GM19025 (cell line): ENCODE measurements around the gene FAM50B.

Experiments
- ATAC-seq: cut with Tn5 transposase; IDR thresholded peaks from one replicate; pipeline ENCODE4 v1.9.1; 2021; ENCODE audit warnings: mild to moderate bottlenecking, low read depth, moderate library complexity; ENCODE audit not compliant: unreplicated experiment

Gene FAM50B

DNA sequence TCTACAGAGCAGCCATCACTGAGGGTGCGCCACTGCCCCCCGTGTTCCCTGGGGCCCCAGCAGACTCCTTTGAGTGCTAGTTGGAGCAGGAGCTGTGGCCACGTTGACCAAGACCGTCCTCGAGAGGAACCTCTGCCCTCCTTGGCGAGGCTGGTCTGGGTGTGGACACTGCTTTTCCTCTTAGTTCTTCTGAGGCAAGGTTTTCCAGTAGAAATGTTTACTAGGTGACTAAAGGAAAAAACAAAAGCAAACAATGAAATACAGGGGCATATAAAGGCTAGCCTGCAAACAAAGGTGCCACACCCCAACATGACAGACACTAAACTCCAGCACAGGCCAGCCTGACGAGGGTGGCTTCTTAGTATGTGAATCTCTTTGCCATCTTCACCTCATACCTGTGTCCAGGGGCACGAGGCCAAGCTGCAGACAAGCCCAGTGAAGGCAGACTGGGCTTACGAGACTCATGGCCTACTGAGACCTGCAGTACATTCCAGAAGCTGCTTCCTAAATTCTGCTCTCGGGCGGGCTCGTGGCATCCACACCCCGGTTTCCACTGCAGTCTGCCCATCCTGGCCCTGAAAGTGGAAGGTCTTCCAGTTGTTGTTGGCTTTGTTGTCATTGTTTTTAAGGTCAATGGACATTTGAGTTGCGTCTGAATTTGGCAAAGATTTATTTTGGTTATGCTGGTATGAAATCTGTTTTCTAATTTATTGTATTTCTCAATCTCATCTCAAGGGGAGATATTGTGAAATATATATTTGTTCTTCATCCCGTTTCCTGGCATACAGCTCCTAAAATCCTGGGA, 39.2 kb downstream of the FAM50B start:
- no peak for ATAC-seq

DNA sequence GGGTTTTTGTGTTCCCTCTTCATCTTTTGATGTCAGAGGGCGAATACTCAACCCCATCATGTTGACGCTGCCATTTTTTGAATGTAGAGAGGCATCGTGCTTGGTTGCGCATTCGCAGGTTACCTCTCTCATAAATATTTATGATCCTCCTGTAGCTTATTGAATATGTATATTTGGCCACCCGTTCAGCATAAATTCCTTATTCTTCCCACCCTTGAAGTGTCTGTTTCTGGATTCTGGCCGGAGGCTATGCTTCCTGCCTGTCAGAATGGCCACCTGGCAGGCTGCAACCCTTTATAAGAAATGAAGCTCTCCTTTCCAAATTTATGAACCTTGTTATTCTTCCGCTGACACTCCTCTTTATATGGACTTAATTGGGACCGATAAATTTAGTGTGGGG, 40.9 kb downstream of the FAM50B start:
- no peak for ATAC-seq

DNA sequence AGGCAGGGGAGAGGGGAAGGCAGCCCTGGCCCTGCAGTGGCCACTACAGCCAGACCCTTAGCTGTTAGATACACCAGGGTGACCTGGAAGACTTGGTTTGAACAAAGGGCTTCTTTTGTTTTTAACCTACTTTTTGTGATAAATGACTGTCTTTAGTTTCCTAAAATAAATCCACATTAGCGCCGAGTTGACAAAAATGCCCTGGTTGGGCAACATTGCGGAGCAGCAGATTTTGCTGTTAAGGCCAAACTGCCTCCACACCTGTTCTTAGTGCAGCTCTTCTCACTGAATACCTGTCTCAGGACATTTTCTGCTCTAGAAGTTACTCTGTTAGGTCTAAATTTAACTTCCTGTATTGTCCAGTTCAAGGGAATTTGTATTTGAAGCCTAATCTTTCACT, 42.7 kb downstream of the FAM50B start:
- no peak for ATAC-seq

DNA sequence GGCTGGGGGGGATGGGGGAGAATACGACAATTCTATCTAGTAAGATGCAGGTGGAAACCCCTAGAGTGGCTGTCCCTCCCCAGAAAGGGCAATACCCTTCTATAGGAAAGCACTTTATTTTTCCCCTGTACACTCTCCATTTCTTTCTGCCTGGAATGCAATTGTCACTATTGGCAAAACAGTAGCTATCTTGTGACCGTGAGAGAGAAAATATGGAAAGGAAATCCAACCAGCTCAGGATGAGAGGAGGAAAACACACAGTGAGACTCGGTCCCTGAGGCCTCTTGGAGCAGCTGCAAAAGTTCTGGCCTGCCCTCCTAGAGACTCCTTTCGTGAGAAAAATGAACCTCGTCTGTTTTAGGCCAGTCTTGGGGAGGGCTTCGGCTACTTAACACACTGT, 43.4 kb downstream of the FAM50B start:
- ATAC-seq: no peak

DNA sequence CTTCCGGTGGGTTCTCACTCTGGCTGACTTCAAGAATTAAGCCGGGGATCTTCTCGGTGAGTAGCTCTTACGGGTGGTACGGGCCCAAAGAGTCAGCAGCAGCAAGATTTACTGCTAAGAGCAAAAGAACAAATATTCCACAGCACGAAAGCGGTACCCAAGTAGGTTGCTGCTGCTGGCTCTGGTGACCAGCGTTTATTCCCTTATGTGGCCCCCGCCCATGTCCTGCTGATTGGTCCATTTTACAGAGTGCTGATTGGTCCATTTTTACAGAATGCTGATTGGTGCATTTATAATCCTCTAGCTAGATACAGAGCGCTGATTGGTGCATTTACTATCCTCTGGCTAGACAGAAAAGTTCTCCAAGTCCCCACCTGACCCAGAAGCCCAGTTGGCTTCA, 44.3 kb downstream of the FAM50B start:
- no peak for ATAC-seq

DNA sequence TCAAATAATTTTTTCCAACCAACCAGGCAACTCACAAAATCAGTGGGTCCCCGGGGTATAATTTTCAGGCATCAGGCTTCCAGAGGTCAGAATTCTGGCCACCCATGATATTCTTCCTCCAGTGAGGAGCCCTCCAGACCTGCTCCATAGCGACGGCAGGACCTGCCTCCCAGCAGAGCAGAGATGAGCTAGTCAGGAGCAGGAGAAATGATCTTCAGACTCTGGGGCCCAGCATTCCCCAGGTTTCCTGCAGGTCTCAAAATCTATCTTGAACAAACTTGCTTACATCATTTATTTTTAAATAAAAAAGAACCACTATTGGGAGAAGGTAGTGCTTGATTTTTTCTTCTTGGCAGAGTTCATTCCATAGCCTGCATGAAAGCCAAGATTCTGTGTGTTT, 44.7 kb downstream of the FAM50B start:
- ATAC-seq: no peak

DNA sequence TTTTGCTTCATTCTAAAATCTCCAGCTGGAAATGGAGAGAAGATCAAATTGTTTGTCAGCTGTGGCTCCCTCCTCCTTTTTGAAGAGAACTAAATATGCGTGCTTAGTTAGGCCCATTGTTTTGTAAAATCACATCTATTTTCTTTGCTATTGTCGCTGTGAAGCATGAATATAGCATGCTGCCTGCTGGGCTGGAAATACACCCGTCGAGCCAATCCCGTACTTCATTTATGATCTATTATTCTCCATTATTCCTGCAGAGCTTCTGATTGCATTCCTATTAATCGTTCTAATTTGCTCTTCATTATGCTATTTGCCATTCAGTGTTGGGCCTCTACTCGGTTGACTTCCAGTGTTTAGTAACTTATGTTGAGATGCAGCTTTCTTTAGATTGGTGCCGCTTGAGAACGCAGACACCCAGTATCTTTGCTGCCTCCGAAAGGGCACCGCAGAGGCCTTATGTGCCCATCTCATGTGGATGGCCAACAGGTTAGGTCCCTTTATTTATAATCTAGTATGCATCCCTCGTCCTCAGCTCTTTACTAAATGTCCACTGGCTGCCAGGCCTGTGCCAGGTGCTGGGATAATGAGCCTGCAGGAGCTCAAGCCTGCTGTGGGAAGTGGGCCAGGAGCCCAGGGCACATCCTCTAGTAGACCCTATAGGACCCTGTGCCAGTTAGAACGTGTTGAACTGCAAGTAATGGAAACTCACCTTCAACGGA, 45.6 kb downstream of the FAM50B start:
- ATAC-seq: no peak

DNA sequence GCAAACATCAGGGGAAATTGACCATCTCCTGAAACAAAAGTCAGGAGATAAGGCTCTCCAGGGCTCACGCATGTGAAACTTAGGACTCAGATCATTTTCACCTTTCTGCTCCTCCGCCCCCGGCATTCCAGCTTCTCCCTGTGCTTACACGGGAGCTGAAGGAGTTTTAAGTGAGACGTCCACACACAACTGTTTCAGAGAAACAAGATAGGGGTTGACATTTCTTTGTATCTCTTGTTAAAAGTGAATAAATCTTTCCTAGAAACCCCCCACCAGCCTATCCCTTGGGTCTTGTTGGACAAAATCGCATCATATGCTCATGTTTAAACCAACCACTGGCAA, 46.1 kb downstream of the FAM50B start:
- ATAC-seq: no peak

DNA sequence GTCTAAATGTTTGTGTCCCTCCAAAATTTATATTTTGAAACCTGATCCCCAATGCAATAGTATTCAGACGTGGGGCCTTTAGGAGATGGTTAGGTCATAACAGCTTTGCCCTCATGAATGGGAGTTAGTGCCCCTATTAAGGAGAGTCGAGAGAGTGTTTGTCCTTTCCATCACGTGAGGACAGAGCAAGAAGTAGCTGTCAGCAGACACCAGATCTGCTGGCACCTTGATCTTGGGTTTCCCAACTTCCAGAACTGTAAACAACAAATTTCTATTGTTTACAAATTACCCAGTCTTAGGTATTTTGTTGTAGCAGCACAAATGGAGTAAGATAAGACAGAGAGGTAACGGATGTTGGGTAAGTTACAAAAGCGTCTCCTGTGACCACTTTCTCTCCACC, 46.6 kb downstream of the FAM50B start:
- ATAC-seq: no peak

DNA sequence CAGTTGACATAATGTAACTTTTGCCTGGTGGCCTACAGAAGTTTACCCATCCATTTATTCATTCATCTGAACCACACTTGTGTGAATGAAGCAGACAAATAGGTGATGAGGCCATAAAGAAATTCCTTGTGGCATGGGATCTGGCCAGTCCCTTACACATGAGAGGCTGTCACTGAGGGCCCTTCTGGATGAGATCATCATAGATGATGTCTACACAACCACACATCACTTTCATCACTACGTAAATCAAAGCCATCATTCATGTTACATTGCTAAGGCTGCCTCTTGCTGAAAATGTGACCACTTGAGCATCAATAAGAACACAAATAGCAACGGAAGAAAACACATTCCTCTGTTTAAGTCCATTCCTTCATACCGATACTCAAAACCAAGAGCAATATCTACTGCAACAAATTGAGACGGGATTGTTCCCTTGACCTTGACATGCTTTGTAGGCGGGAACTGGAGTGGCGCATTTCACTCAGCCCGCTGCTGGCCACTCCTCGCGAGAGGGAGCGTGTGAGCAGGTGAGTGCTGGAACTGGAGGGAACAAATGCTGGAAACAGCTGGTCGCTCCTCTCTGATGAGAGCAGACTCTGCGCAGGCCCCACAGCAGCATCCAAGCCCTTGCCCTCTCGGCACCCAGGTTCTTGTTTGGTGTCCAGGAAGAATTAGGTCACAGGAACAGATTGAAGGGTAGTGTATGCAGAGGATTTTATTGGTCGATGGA, 49.3 kb downstream of the FAM50B start:
- no peak for ATAC-seq

DNA sequence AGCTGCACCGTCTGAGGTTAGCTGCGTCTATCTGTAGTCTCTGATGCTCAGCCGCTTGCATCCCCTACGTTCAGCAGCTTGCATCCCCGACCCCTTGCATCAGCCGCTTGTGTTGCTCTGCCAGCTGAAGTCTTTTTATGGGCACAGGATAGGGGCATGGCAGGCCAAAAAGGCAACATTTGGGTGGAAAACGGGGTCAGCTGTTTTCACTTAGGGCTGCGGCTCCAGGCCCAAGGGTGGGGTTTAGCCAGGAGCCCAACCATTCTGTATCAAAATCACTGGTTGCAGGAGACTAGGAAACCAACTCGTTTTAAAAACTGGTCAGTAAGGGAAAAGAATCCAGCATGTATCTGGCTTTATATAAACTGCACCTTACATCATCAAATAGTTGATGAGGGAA, 49.9 kb downstream of the FAM50B start:
- ATAC-seq: no peak

DNA sequence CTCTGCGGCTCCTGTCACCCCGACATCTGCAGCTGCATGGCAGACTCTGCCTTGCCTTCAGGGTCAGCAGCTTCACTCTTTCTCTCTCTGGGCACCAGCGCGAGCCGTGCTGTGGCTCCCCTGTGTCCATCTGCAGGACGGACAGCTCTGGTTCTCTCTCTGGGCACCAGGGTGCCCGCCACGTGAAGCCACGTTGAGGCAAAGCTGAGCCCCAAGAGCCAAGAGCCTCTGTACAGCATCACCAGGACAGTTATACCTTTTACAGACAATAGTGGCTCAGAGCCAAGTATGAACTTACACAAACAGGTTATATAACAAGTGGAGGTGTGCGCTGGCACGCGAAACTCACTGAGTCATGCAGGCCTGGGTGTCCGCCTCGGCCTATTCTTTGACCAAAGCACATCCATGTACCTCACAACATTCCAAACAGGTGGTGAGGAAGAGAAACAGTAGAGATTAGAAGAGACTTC, 50.8 kb downstream of the FAM50B start:
- no peak for ATAC-seq
